Ovary (tissue), 3 donors: ENCODE results near the gene SDK1.

Experiments
- CTCF ChIP-seq, 3 donors: fragments of 450-650 bp in 2 of 3; fragments of 200-600 bp in 1 of 3; IDR thresholded peaks; one replicate each; pipeline versions ENCODE4 v1.5.1 to v1.8.0; 2016 to 2022; ENCODE audit warnings: antibody characterized with exemption in 3 of 3, mild to moderate bottlenecking in 1 of 3
- POLR2A ChIP-seq: fragments of 450-650 bp; IDR thresholded peaks from one replicate; pipeline ENCODE4 v1.6.1; 2017; ENCODE audit warnings: antibody characterized with exemption, mild to moderate bottlenecking, moderate library complexity
- donor health status: DM: no; HTN: no; CAD: no.

- no peak for TF ChIP-seq CTCF (IDR thresholded peaks at IDR 0.05)
- TF ChIP-seq POLR2A, result no peak
Observed at GRCh38 chr7:4149645-4150044, 848.6 kb downstream of the SDK1 start.
